GOT3 (cell line): Measurements from ENCODE around the gene TRPM8.
"Not testable (repeated sequence)": the region's sequence is repeated elsewhere in the genome, so short reads cannot be mapped to it uniquely, and the experiment has no call there.

Source experiments
- DNase-seq: peaks from one replicate; lab custom pipeline; 2025; ENCODE audit warnings: mixed read lengths; lab: John Stamatoyannopoulos, UW

The TRPM8 gene

GRCh38 chr2:233917116-233917515, at the start of gene TRPM8:
TSS of gene TRPM8 (plus strand) at chr2:233917373. CDS start at chr2:233926538, 9,165 bp downstream.
- DNase-seq, result no peak

DNA sequence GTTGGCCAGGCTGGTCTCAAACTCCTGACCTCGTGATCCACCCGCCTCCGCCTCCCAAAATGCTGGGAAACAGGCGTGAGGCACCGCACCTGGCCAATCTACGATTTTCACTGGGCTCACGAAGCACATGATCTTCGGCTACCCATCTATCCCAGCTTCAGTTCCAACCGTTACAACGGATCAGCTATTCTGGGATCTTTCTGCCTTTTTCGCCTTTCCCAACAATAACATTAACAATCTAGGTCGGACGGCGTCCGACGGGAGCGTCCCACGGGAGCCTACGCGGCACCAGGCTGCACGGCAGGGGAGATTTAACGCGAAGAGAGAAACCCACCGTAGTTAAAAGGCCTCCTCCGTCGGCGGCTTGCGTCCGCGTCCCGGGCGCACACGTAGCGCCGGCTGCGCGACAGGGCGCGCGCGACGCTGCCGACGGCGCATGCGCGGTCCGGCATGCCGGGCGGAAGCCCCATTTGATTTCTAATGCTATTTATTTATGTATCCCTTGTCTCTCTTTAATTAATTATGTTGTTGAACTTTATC, 49.1 kb upstream of the TRPM8 start, which contains the start of gene MSL3B:
MSL3B (minus strand) TSS at position 394 of the 540 bp plus-strand sequence.
- DNase-seq, result no peak

GRCh38 chr2:233871432-233871831, 45.7 kb upstream of the TRPM8 start:
- DNase-seq, result no peak

- not testable (repeated sequence) for DNase-seq
These were observed 45.0 kb upstream of the TRPM8 start for GRCh38 chr2:233872125-233872524.

DNA sequence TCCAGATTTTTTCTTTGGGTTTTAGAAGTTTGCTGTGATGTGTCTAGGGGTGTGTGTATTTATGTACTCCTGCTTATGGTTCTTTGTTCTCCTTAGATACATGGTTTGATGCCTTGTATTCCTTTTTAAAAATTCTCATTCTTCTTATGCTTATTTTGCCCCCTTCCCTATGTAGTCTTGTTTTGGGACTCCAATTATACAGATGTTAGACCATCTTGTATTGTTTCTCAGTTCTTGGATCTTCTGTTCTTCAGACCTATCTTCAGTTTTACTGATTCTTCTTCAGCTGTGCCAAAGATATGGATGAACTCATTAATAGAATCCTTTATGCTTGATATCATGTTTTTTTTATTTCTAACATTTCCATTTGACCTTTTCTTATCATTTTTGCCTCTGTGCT, 34.8 kb upstream of the TRPM8 start:
- no peak for DNase-seq

DNA sequence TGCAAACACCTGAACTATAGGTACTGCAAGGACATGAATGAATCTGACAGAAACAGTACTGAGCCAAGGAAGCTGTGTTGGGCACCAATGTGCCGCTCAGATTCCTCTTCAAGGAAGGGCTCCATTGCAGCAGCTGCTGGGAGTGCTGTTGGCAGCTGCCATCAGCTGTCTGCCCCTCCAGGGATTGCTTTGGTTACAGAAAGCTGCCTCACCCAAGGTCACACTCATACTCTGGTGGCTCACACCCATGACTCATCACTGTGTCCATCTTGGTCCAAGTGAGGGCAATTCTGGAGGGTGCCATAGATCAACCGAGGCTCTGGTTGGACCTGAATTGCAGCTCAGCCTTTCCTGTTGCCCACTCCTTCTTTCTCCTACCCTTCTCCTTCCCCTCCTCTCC, 24.4 kb upstream of the TRPM8 start:
- DNase-seq, result no peak

DNA sequence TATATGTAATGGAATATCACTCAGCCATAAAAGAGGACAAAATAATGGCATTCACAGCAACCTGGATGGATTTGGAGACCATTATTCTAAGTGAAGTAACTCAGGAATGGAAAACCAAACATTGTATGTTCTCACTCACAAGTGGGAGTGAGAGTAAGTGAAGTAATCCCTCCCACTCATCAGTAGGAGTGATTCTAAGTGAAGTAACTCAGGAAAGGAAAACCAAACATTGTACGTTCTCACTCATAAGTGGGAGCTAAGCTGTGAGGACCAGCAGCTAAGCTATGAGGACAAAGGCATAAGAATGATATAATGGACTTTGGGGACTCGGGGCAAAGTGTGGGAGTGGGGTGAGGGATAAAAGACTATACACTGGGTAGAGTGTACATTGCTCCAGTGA, 20.9 kb upstream of the TRPM8 start:
- DNase-seq, result not testable (repeated sequence)

GRCh38 chr2:233901367-233901766, 15.8 kb upstream of the TRPM8 start:
- no peak for DNase-seq

GRCh38 chr2:233901884-233902283, 15.3 kb upstream of the TRPM8 start:
- no peak for DNase-seq

GRCh38 chr2:233905945-233906344, 11.2 kb upstream of the TRPM8 start:
- no peak for DNase-seq

- no peak for DNase-seq
These were observed 9.5 kb upstream of the TRPM8 start for GRCh38 chr2:233907627-233908026.

DNA sequence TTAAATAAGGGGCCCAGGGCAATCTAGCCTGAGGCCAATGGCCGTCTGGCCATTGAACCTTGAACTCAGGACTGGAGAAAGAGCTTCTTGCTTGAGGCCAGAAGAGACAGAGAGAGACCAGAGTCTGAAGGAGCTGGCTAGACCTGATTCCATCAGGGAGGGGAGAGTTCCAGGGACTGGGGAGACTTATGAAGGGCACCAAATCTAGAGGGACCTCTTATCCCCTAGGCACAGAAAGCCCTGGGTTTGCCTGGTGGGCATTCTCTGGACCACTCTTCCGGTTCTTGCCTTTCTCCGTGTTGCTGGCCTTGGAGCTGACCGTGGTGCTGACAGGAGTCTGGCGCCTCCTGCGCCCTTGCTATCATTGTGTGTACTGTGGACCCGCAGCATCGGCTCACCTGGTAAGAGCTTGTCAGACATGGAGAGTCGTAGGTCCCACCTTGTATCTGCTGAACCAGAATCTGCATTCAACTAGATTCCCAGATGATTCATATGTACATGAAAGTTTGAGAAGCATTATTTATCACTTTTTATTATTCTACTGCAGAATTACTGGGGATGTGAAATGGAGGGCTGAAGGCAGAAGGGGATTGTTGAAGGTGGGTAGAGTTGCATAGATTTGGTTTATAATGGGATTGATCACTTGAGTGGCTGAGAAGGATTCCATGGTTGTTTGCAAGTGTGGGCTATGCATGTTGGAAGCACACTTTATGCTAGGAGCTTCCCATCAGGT, 4.3 kb upstream of the TRPM8 start:
- DNase-seq, result no peak

- DNase-seq, result no peak
These were observed 2.0 kb upstream of the TRPM8 start for GRCh38 chr2:233915128-233915527.

DNA sequence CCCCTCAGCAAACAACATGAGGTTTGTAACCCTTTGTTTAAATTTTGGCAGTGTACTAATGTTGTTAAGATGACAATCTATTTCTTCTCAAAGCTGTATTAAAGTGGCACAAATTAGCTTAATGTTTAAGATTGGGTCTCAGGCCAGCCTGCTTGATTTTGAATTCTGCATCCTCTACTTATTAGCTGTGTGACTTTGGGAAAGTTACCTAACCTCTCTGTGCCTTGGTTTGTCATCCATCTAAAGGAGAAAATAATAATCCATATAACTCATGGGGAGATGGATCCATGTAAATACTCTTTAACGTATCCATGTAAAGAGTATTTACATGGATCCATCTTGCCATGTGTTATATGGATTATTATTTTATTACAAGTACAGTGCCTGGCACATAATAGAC, 2.1 kb downstream of the TRPM8 start:
- DNase-seq, result no peak

DNA sequence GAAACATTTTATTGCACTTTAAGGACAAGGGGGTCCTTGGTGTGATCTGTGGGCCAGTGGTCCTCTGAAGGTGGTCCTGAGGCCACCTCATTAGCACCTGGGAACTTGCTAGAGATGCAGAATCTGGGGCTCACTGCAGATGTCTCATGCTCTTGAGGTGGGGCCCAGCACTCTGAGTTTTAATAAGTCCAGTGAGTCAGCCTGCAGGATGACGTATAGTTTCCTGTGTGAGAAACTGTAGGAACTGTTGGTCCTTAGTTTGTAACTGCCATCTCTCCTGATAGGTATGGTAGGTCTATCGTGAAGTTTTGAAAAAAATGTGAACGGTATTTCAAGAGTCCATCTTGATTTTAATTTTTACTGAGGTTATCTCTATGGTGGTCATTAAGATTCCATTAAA, 2.8 kb downstream of the TRPM8 start:
- no peak for DNase-seq

DNA sequence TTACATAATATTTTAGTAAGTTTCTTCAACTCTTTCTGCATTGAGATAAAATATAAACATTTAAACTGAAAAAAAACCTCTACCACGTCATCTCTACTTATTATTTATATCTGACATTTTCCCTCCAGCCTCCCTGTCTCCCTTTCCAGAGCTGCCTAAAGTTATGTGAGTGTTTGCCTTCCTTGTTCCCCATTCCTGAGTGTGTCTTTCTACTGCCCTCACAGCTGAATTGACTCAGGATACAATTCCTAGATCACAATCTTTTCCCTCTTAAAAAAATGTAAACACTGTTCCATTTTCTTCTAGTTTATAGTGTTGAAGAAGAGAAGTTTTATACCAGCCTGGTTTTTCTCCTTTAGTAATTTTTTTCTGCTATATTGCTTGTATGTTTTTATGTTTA, 5.3 kb downstream of the TRPM8 start:
- no peak for DNase-seq

- no peak for DNase-seq
These were observed 8.2 kb downstream of the TRPM8 start for GRCh38 chr2:233925402-233925801.

DNA sequence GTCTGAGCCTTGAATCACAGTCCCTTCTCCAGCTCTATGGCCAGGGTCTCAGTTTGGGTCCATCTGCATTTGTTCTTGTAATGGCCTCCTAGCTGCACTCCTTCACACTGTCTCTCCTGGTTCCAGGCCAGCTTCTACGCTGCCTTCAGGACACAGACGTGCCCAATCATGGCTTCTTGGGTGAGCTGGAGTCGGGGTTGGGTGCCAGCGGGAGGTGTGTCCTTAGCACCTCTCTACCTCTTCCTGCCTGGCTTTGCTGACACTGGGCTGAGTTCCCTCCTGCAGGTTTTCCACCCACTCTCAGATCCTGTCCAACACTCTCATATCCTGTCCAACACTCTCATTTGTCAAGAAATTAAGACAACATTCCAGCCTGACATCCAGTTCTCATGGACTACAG, 9.6 kb downstream of the TRPM8 start:
- DNase-seq, result no peak

GRCh38 chr2:233928594-233929351, 11.6 kb downstream of the TRPM8 start:
- no peak for DNase-seq

DNA sequence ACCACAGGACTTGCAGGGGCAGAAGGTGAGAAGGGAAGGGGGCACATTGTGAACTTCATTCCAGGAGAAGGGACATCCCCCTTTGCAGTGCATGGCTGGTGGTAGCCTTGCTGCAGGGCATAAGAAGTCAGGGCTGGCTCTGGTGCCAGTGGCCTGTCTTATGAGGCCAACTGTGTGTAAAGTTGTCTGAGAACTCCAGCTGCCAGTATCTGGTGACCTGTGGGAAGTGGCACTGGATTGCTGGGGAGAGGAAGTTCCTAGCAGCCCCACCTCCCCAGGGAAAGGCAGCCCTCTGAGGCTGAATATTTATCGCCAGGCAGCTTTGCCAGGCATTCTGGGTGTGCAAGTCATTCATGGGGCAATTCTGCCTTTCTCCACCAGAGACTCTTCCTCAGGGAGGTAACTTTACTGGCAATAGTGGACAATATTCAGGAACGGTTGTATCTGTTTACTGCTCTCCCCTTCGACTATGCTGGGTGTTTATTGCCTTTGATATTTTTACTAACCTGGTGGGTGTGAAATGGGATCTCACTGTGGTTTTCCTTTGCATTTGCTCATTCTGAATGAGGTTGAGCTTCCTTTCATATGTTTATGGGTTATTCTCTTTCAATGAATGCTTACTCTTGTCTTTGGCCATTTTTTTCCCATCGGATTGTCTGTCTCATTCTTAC, 12.3 kb downstream of the TRPM8 start:
- DNase-seq, result no peak

DNA sequence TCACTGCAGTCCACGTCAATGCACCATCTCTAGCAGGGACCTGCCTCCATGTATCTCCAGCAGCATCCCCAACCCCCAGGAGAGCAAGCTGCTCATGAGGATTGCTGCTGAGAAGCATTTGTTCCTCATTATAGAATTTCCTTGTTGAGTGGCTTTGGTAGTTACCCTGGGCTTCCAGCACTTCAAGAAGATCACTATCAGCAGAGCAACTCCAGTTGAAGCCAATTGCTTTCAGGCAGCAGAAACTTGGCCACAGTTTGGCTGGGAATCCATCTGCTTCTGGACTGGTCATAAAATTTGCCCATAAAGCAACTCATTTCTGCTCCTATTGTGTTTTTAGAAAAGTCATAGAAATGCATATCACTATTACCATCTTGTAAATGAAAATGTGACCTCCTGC, 17.4 kb downstream of the TRPM8 start:
- no peak for DNase-seq

DNA sequence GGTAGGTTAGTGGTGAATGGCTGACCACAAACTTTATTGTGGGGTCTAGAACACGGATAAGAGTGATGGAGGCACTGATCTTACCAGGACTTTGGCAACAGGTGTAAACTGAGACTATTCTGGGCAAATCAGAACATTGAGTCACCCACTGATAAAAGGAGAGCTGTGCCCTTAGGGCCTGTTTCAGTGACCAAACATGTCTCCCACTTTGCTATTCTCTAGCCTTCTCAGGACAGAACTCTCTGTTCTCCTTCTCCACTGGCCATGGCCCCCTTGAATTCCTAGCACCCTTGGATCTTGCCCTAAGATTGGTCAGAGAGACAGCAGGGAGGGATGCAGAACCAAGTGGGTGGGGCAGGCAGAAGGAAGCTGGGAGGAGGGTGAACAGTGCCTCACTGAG, 18.3 kb downstream of the TRPM8 start:
- DNase-seq, result no peak

DNA sequence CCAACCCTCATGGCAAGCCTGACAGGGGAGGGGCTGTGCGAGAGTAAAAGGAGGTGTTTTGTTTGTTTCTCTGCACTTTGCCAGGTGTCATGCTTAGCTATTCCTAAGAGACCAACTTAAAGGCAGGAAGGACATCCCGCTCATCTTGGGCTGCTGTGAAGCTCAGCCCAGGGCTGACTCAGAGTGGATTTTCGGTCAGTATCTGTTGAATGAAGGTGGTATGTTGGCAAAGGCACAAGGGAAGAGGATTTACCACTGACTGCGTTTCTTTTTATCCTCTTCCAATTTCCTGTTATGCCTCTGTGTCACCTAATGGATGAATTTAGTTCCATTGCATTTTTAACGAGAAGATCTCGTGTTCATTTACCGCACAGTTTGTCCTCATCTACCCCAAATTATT, 18.9 kb downstream of the TRPM8 start:
- DNase-seq, result no peak
